KOPT-K1 (cell line): ENCODE measurements around the gene TRIB2.

Experiments
- H3K27ac ChIP-seq: fragments of 200-600 bp; sonication (generic); 2 replicates; pipeline ENCODE4 v1.5.1; 2016; ENCODE audit warnings: antibody characterized with exemption, mild to moderate bottlenecking, low read depth, low read length; ENCODE audit not compliant: poor library complexity, severe bottlenecking
- H3K36me3 ChIP-seq: fragments of 200-600 bp; sonication (generic); 2 replicates; pipeline ENCODE4 v1.5.1; 2017; ENCODE audit warnings: antibody characterized with exemption, mild to moderate bottlenecking, low read length, moderate library complexity; ENCODE audit not compliant: insufficient read depth
- H3K9me3 ChIP-seq: fragments of 200-600 bp; sonication (generic); 2 replicates; pipeline ENCODE4 v1.5.1; 2017; ENCODE audit warnings: antibody characterized with exemption, low read length, mild to moderate bottlenecking; ENCODE audit not compliant: insufficient read depth, poor library complexity, severe bottlenecking

Gene TRIB2

DNA sequence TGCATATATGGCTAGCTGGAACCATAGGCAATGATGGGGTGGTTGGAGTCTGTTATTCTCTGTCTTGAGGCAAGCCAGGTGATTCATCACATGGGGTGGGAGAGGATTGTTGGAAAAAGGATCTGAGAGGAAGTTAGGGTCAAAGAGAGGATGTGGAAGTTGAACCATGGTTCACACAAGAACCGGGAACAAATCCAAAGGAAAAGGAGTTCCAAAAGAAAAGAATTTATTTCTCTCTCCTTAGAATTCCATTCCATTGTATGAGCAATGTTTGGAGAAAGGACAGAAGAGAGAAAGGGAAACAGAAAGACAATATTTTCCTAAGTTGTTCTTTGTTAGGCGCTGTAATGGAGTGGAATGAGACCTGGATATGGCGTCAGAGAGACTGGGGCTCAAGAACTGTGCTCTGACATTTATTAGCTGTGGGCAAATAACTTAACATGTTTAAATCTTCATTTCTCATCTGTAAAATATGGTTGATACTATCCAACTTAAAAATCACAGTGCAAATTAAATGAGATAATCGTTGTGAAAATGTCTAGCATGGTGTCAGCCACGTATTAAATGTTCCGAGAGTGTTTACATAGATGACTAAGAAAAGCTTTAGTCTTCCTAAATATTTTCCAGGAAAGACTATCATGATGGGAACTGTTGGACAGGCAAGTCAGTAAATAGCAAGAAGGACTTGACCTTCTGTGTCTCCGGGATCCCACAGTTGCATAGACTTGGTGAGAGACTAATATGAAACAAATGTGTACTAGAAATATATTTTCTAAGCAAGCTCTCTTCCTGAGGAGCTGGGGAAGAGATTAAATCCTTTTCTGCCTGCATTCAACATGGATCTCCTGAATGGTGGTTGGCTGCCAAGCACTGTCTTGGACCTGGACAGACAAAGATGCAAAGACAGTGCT lies 71.4 kb downstream of the TRIB2 start:
- Histone ChIP-seq H3K9me3 (peaks cover 10% of the 10 kb centered on the region), H3K36me3 (no peaks in the 10 kb centered on the region), H3K27ac (no peak overlapping the region)

DNA sequence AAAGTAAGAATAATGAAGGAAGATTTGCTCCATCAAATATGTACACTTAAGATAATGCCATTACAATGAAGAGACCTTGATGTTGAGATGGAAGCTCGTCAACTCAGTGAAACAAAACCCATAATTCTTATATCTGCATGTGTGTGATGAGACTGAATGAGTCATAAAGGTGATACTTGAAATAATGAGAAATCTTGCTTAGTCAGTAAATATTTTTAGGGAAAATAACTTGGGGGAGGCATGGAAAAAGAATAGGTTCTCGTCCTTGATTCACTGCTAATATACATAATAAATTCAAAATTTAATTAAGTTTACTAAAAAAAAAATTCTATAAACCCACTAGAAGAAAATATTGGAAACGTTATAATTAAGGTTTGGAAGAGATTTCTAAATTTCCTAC lies 75.2 kb downstream of the TRIB2 start:
- Histone ChIP-seq H3K27ac (no peak overlapping the region), H3K9me3 (no peaks in the 10 kb centered on the region), H3K36me3 (no peaks in the 10 kb centered on the region)
